IPS-11a (cell line): ENCODE results near the gene RIMBP2.

ENCODE experiments used
- H3K4me3 ChIP-seq: one replicate; pipeline ENCODE4 v1.5.1; 2013; ENCODE audit warnings: low read depth, low read length, control low read depth

RIMBP2 gene

GRCh38 chr12:130577351-130577750 is 138.7 kb downstream of the RIMBP2 start:
- no peak overlapping the region for H3K4me3 ChIP-seq

- no peak overlapping the region for H3K4me3 ChIP-seq
Observed at GRCh38 chr12:130576371-130576816, 139.7 kb downstream of the RIMBP2 start.

- H3K4me3 ChIP-seq, result no peak overlapping the region
Observed at GRCh38 chr12:130574402-130574801, 141.7 kb downstream of the RIMBP2 start.

GRCh38 chr12:130573766-130574165 is 142.3 kb downstream of the RIMBP2 start:
- no peak overlapping the region for H3K4me3 ChIP-seq

- no peak overlapping the region for H3K4me3 ChIP-seq
Observed at GRCh38 chr12:130573235-130573634, 142.9 kb downstream of the RIMBP2 start.

GRCh38 chr12:130572553-130572952 is 143.5 kb downstream of the RIMBP2 start:
- no peak overlapping the region for H3K4me3 ChIP-seq

GRCh38 chr12:130571734-130572133 is 144.4 kb downstream of the RIMBP2 start:
- no peak overlapping the region for H3K4me3 ChIP-seq

- H3K4me3 ChIP-seq, result no peak overlapping the region
Observed at GRCh38 chr12:130571089-130571488, 145.0 kb downstream of the RIMBP2 start.

- no peak overlapping the region for H3K4me3 ChIP-seq
Observed at GRCh38 chr12:130569521-130569920, 146.6 kb downstream of the RIMBP2 start.

GRCh38 chr12:130568501-130568900 is 147.6 kb downstream of the RIMBP2 start:
- no peak overlapping the region for H3K4me3 ChIP-seq

GRCh38 chr12:130568041-130568440 is 148.1 kb downstream of the RIMBP2 start:
- no peak overlapping the region for H3K4me3 ChIP-seq

- no peak overlapping the region for H3K4me3 ChIP-seq
Observed at GRCh38 chr12:130566446-130567155, 149.5 kb downstream of the RIMBP2 start.

- no peak overlapping the region for H3K4me3 ChIP-seq
Observed at GRCh38 chr12:130565189-130565588, 150.9 kb downstream of the RIMBP2 start.

GRCh38 chr12:130563323-130563722 is 152.8 kb downstream of the RIMBP2 start:
- no peak overlapping the region for H3K4me3 ChIP-seq

- no peak overlapping the region for H3K4me3 ChIP-seq
Observed at GRCh38 chr12:130562716-130563115, 153.4 kb downstream of the RIMBP2 start.

- H3K4me3 ChIP-seq, result no peak overlapping the region
Observed at GRCh38 chr12:130560321-130560720, 155.8 kb downstream of the RIMBP2 start.

- H3K4me3 ChIP-seq, result no peak overlapping the region
Observed at GRCh38 chr12:130559806-130560205, 156.3 kb downstream of the RIMBP2 start.

- no peak overlapping the region for H3K4me3 ChIP-seq
Observed at GRCh38 chr12:130557886-130558765, 158.0 kb downstream of the RIMBP2 start.

- H3K4me3 ChIP-seq, result no peak overlapping the region
Observed at GRCh38 chr12:130557201-130557600, 158.9 kb downstream of the RIMBP2 start.

- H3K4me3 ChIP-seq, result no peak overlapping the region
Observed at GRCh38 chr12:130556486-130557055, 159.5 kb downstream of the RIMBP2 start.

GRCh38 chr12:130555628-130556485 is 160.2 kb downstream of the RIMBP2 start:
- H3K4me3 ChIP-seq, result no peak overlapping the region
